Stomach (tissue), 4 donors: Measurements from ENCODE around the gene PLXNA2.

ENCODE experiments used
- CTCF ChIP-seq, 7 experiments: fragments of 450-650 bp in 4 of 7; fragments of 200-600 bp in 3 of 7; sonication (generic) in 3 of 7; IDR thresholded peaks; one replicate each; pipeline ENCODE4 v1.5.1; 2016 to 2019; ENCODE audit warnings: antibody characterized with exemption in 7 of 7, control low read depth in 2 of 7, mild to moderate bottlenecking in 1 of 7
- EP300 ChIP-seq: sonication (generic); formaldehyde crosslinking; IDR thresholded peaks from one replicate; pipeline ENCODE4 v1.6.1; 2017; ENCODE audit warnings: antibody characterized with exemption
- POLR2A ChIP-seq, 4 donors: fragments of 450-650 bp; IDR thresholded peaks; one replicate each; pipeline ENCODE4 v1.6.1; 2016; ENCODE audit warnings: antibody characterized with exemption in 4 of 4, control low read depth in 2 of 4, mild to moderate bottlenecking in 1 of 4, moderate library complexity in 1 of 4

- TF ChIP-seq POLR2A (IDR thresholded peaks at IDR 0.05), result no peak
- TF ChIP-seq CTCF (IDR thresholded peaks at IDR 0.05), result no peak
- TF ChIP-seq EP300, result no peak
Measured at GRCh38 chr1:208083715-208084085, 160.5 kb downstream of the PLXNA2 start.
